Activated CD4-positive, CD25-positive, alpha-beta regulatory T cell (primary cell): ENCODE results near the gene KRTAP22-2.

Experiments used
- DNase-seq, 4 experiments: peaks; one replicate each; lab custom pipeline; 2025; lab: John Stamatoyannopoulos, UW

KRTAP22-2 gene

DNA sequence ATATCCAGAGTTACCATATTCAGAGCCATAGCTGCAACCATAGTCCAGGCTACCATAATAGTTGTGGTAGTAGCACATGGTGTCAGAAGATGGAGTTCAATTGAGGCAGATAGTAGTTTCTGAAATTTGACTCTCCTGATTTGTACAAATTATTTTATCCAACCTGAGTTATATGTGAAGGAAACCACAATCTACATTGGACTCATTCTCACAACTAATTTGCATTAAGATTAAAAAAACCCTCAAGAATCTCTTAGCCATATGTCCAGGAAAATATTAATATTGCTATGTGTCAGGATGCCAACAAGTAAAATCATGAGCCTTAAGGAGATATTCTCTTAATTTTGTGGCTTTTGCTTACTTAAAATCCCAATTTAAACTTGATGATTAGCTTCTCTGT, at the start of gene KRTAP22-2:
Gene KRTAP22-2 (minus strand): TSS at position 101 of the 400 bp plus-strand sequence.
- DNase-seq: no peak

DNA sequence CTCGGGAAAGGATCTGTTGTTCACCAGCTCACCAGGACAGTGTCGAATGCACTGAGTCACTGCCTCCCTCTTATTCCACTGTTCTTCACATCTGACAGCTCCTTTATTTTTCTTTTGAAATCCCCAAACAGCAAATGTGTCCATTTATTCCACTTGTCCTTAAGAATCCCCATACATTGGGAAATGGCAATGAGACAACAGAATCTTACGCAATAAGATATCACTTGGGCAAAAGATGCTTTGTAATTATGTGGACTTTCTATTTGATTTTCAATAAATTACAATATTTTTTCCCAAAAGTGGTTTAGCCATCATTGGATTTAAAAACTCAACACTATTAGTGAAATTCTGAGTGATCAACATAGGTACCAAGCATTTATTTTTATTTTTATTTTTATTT, 48.5 kb upstream of the KRTAP22-2 start:
- DNase-seq: no peak

DNA sequence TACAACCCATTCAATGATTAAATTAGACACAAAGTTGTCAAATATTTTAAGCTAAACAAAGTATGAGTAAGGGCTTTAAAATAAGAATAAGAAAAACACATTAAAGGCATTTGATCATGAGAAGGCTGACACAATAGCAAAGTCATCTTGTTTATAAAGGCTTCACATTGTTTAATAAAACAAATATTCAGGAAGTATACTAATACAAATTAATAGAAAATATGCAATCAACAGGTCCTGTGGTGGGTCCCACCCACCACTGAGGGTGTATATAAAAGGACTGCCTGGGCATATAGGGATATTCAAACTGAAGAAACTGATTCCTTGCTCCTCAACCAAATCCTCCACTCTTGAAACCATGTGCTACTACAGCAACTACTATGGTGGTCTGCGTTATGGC, 44.7 kb upstream of the KRTAP22-2 start, which contains the start of gene KRTAP20-2:
Gene KRTAP20-2 (plus strand): TSS at position 301 of the 400 bp plus-strand sequence. CDS start 58 bp downstream, at position 359.
- no peak for DNase-seq

DNA sequence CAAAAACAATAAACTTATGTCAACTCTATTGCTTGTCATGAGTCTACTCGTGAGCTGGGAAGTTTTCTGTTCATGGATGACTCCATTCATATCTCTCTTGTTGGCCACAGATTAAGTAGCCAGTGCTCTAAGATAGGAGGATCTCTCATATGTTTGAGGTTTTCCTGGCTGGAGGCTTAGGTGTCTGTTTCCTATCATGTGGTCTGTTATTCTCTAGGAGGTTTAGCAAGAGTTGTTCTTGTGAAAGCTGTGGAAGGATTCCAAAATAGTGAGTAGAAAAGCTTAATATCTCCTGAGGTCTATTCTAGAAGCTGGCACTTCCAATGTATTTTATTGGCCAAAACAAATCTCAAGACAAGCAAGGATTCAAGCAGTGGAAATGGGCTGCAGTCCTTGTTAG, 39.0 kb upstream of the KRTAP22-2 start:
- no peak for DNase-seq

DNA sequence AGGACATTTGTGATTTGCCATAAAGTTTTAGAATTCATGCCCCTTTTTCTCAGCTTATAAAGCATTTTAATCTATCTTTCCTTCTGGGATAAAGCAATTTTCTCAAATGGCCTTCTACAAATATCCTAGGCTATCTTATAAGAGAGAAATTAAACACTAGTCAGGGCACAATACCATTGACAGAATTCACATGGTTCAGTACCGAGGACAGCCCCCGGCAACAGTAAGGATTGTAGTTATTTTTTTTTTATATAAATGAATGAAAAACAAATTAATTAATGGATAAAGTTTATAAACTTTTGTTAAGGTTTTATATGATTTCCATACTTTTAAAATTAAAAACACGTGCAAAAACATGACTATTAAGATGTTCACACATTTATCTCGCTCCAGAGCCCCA, 37.9 kb upstream of the KRTAP22-2 start:
- no peak for DNase-seq

DNA sequence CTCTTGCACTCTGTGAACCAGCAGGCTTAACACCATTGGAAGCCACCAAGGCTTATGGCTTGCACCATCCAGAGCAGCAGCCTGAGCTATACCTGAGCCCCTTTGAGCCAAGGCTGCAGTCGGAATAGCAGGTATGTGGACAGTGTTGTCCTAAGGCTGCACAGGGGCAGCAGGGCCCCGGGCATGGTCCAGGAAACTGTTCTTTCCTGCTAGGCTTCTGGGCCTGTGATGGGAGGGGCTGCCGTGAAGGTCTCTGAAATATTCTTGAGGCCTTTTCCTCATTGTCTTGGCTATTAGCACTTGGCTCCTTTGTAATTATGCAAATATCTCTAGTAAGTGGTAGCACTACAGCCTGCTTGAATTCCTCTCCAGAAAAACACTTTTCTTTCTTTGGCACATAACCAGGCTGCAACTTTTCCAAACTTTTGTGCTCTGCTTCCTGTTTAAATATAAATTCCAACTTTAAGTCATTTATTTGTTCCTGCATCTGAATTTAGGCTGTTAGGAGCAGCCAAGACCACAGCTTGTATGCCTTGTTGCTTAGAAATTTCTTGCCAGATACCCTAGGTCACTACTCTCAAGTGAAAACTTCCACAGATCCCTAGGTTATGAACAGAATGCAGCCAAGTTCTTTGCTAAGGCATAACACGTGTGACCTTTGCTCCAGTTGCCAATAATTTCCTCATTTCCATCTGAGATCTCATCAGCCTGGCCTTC, 35.4 kb upstream of the KRTAP22-2 start:
- no peak for DNase-seq

DNA sequence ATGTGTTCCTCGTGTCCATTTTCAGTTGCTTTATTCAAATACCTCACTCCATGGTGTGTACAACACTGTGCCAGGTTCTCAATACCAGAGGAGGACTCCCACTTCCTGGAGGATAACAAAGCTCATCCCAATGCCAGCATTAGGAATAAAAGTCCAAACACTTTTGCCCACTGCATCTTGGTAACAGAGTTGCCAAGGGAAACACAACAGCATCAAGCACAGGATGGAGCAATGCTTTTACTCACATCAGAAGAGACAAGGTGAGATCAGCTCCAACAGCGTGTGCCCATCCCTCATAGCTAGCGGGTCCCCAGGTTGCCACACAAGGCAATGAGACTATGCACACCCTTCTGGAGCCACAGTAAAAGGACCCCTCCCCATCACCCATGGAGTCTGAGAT, 33.2 kb upstream of the KRTAP22-2 start:
- no peak for DNase-seq

DNA sequence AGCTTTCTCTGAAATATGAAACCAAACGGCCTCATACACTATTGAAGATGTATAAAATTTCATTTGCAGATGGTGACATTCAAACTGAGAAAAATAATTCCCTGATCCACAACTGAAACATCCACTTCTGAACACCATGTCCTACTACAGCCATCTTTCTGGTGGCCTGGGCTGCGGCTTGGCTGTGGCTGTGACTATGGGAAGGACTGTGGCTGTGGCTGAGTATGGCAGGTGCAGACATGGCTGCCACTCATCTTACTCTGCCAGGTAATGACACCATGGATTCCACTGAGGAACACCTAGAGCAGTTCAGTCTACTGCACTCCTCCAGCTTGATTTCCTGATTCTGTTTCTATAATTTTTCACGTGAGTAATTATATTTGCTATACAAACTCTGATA, 30.3 kb upstream of the KRTAP22-2 start, which contains the start of gene KRTAP20-4:
Gene KRTAP20-4 (plus strand): TSS at position 106 of the 400 bp plus-strand sequence.
- DNase-seq: no peak

DNA sequence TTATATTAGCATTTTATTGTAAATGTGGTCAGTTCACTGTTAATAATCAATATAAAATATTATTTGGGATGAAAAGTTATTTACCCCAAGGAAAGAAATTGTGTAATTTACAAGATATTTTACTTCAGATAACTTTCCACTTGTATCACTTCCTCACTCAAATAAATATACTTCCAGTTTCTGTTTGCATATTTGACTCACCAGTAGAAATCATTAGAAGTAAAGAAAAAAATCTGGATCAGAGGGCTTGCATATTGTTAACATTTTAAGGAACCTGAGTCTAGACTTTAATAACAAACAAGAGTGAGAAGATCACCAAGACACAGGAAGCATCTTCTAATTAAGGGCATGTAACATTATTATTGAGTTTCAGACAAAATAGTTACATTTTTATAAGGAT, 29.9 kb upstream of the KRTAP22-2 start:
- no peak for DNase-seq

DNA sequence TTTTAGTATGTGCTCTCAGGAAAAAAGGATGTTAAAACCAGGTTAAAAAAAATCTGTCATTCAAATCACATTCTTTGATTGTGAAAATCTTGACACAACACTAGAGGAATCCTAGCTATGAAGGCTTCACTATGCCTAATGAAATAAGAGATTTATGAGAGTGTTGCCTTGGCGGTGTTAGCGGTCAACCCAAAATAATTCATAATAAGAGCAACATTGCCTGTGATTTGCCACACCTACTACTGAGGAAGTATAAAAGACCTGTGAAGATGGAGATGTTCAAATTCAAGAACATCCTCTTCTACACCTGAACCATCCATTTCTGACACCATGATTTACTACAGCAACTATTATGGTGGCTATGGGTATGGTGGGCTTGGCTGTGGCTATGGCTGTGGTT, 25.9 kb upstream of the KRTAP22-2 start, which contains the start of gene KRTAP20-1:
Gene KRTAP20-1 (plus strand): TSS at position 301 of the 400 bp plus-strand sequence. CDS start 30 bp downstream, at position 331.
- no peak for DNase-seq

DNA sequence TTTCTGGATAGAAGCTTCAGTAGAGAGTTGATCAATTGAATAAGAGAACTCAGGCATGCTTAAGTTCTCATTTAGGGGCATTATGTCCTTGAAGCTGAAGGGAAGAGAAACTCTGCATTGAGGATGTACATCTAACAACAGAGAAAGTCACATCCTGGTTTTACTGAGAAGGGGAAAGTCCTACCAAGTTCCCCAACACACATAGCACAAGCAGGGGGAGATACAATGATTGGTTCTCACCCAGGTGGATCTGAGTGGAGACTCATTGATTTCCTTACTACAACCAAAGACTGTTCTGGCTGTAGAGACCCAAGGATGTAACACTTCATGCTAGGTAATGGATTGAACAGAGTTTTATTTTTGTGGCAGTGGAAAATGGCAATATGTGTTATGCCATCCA, 25.0 kb upstream of the KRTAP22-2 start:
- no peak for DNase-seq

DNA sequence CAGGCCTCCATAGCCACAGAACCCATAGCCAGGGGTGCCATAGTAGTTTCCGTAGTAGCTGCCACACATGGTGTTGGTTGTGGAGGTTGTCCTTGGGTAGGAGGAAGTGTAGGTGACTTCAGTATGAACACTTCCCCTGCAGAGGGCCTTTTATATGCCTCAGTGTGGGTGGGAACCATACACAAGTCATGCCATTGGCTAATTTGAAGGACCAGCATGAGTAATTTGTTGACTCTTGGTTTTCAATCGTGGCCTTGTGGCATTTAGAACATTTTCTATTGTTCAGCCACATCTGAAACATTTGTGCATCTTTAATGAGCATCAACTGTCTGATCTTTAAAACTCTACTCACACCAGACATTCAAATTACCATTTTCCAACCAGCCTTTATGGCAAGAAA, 23.6 kb upstream of the KRTAP22-2 start, which contains the start of gene KRTAP6-1:
Gene KRTAP6-1 (minus strand): TSS at position 95 of the 400 bp plus-strand sequence. CDS start 26 bp downstream, at position 69.
- no peak for DNase-seq

DNA sequence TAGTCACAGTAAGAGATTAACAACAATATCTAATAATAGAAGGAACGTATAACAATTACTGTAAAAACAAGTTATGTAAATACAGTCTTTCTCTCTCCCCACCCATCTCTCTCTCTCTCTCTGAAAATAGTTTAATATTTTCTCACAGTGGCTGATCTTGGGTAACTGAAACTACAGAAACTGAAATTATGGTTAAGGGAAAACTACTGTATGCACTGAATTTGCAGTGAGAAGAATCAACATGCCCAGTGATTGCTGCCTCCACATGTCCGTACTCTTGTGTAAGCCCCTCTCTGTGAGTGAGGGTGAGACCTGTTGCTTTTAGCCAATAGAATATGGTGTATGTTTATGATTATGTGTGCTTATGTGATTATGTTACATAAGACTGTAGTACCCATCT, 21.9 kb upstream of the KRTAP22-2 start:
- no peak for DNase-seq

DNA sequence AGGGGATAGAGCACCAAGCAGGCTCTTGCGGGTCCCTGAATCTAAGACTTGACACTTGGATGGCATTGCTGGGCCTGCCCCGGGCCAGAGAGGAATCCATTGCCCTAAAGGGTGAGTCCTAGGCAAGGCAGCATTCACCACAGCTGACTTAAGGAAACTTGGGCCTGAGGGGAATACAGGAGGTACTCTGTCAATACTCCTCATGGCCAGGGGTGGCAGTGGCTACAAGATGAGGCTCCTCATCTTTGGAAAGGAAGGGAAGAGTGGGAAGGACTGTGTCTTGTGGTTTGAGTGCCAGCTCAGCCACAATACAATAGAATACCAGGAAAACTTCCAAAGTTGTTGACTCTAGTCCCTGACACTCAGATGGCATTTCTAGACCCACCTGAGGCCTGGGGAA, 15.8 kb upstream of the KRTAP22-2 start:
- no peak for DNase-seq

DNA sequence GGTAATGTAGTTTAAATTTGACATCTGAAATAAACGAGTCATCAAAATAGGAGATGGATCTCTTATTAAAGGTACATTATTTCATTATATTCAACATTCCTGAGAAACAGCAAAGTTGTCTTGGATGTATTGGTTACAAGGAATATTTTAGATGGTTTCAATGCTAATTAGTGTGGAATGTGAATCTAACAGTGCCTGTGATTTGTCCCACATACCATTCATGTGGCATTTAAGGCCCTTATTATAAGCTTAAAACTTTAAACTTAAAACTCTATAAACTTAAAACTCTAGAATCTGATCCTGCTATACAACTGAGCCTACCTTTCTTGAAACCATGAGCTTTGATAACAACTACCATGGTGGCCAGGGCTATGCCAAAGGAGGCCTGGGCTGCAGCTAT, 10.6 kb upstream of the KRTAP22-2 start, which contains the start of gene KRTAP22-1:
Gene KRTAP22-1 (plus strand): TSS at position 301 of the 400 bp plus-strand sequence.
- DNase-seq: no peak

DNA sequence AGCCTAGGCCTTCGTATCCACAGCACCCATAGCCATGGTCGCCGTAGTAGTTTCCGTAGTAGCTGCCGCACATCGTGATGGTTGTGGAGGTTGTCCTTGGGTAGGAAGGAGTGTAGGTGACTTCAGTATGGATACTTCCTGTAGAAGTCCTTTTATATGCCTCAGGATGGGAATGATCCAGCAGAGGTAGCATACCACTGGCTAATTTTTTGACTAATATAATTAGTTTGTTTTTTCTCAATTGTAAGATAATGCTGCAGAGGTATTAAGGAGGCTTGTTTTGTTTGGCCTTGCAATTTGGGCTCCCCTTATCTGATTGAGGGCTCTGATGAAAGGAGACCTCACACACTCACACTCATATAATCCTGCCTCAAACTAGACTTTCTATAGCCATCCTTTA, 8.6 kb upstream of the KRTAP22-2 start, which contains the start of gene KRTAP6-2:
Gene KRTAP6-2 (minus strand): TSS at position 101 of the 400 bp plus-strand sequence. CDS start 28 bp downstream, at position 73.
- DNase-seq: no peak

DNA sequence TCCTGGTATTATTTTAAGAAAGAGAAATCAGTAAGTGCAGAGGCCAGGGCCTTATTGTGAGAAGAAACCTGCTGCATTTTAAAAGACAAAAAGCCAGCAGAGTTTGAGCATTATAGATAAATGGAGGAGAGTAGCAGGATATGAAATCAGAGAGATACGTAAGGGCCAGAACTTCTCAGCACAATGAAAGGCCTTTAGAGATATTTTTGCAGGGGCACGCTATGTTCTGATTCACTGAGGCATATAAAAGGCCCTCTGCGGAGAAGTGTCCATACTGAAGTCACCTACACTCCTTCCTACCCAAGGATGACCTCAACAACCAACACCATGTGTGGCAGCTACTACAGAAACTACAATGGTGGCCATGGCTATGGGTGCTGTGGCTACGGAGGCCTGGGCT, 1.9 kb upstream of the KRTAP22-2 start, which contains the start of gene KRTAP6-3:
Gene KRTAP6-3 (plus strand): TSS at position 301 of the 400 bp plus-strand sequence. CDS start 6 bp downstream, at position 307.
- no peak for DNase-seq

DNA sequence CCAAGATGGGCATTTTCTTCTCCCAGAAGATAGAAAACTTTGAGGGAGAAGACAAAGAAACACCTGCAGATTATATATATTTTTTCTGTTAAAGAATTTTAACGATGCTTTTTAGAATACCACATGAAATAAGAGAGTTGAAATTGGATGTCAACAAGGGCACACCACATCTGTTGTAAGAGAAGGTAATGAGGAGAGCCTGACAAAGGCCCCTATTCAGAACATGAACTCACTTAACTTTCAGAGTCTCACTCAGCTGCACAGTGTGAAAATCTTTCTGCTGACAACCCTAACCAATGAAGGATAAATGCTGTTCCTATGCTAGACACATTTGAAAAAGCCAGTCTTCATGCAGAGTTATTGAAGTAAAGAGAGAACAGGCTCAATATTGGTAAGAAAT, 7.3 kb downstream of the KRTAP22-2 start:
- DNase-seq: no peak

DNA sequence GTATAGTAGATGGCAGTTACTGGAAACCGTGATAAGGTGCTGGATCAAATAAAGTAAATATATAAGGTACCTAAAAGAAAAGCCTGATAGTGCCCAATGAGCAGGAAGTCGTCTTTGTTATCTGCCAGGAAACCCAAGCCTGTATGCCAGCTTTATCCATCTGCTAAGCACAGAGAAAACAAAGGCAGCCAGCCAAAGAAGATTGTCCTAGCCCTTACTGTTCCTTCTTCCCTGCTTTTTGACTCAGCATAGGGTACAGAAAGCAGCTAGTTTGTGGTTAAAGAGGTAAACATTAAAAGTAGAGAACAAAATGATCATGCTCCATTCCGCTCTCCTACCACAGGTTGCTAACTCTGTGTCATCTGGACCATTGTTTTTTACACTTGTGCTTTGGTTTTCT, 10.1 kb downstream of the KRTAP22-2 start:
- no peak for DNase-seq

DNA sequence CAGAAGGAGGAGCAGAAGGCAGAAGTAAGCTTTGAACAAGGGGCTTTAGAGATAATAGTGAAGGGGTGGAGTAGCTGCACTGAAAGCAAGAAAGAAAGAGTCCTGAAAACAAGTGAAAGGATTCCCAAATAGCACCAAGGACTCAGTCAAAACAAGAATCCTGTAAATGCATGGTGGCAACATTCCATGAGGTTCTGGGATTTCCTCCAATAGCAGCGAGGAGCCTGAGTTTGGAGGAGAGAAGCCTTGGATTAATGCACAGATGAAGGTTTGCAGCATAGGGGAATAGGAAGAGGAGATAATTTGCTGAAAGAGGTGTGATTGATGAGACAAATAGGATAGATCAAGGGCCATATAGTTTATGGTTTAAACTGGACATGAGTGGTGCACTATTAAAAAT, 10.9 kb downstream of the KRTAP22-2 start:
- DNase-seq: no peak

DNA sequence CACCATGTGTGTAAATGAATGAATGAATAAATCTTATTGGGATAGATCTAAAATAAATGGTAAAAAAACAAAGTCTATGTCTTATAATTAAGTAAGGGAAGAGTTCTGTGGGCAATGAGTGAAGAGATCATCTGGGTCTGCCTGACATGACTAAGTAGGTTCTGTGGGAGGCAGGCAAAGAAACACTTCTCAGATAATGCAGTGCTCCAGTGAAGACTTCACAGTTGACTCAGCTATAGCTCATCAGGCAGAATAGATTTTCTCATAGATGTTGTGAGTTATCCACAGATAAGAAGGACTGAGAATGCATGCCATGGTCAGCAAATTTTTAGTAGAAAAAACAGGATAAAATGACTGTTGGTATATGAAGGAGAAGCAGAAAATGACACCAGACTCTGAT, 12.4 kb downstream of the KRTAP22-2 start:
- no peak for DNase-seq

DNA sequence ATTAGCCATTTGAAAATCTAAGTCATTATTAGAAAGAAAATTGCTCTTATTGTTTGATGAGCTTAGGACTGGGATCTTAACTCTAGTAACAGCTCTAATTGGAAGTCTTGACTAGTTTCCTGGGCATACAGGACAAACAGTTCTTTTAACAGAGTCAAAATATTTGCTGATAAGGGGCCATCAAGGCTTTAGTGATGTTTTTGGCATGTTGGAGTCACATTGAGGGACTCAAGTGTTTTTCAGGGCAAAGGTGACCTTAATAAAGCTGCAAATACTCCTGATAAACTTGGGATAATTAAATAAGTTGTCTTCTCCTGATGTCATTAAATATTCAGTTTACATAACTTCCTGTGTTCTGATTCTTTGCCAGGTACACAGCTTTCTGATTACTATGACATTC, 22.6 kb downstream of the KRTAP22-2 start:
- DNase-seq: no peak

DNA sequence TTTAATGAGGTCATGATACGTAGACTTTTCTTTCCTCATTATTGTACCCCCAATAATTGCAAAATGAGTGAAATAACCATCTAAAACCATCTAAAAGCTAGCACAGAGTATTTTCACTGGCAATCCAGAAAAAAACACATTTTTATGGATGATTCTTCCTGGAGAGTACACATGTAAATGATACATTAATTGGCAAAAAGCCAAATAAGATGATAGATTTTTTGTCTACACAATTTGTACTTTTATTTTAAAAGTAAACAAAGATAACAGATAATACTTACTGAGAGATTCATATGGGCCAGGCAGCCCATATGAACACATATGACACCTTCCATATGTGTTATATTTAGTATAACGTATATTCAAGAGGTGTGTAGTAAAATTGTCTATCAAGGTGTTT, 26.6 kb downstream of the KRTAP22-2 start:
- no peak for DNase-seq
